Breast epithelium (tissue), 3 donors: ENCODE results near the gene MYG1.

Experiments
- CTCF ChIP-seq, 3 donors: fragments of 450-650 bp; IDR thresholded peaks; one replicate each; pipeline ENCODE4 v1.5.1; 2016 to 2017; ENCODE audit warnings: antibody characterized with exemption in 3 of 3, mild to moderate bottlenecking in 3 of 3, moderate library complexity in 3 of 3
- POLR2A ChIP-seq: fragments of 450-650 bp; IDR thresholded peaks from one replicate; pipeline ENCODE4 v1.6.1; 2016; ENCODE audit warnings: antibody characterized with exemption, mild to moderate bottlenecking, moderate library complexity

- no peak for TF ChIP-seq CTCF (IDR thresholded peaks at IDR 0.05)
- TF ChIP-seq POLR2A = no peak
Observed at GRCh38 chr12:53265783-53266182, 33.7 kb upstream of the MYG1 start.
